GM23338 (cell line): ENCODE results near the gene PF4V1. TPM values are rescaled to one million over a fixed set of nuclear protein-coding genes. Genes with fewer than 3 reads are reported as not detected.

Experiments used
- ATAC-seq: fragments of 200-7000 bp; cut with Tn5 transposase; 3 replicates; pipeline ENCODE4 v1.9.1; 2020
- DNase-seq: peaks from one replicate; pipeline ENCODE4 v3.0.0-alpha.2; 2015; ENCODE audit warnings: low spot score
- H2AFZ ChIP-seq: fragments of 200-600 bp; sonication (generic); 2 replicates; pipeline ENCODE4 v1.8.0; 2016; ENCODE audit warnings: antibody characterized with exemption, mild to moderate bottlenecking, moderate library complexity
- H3F3A ChIP-seq: fragments of 200-600 bp; sonication (generic); replicated peaks from 2 replicates; pipeline ENCODE4 v1.8.0; 2017; ENCODE audit warnings: antibody characterized with exemption, mixed run types, low read depth
- H3K27ac ChIP-seq: fragments of 200-600 bp; sonication (generic); 2 replicates; pipeline ENCODE4 v1.6.1; 2016; ENCODE audit warnings: low read depth
- H3K27me3 ChIP-seq: fragments of 200-600 bp; sonication (generic); 2 replicates; pipeline ENCODE4 v1.8.0; 2016; ENCODE audit warnings: mild to moderate bottlenecking, mixed run types, moderate library complexity; ENCODE audit not compliant: insufficient read depth
- H3K36me3 ChIP-seq: fragments of 200-600 bp; sonication (generic); 2 replicates; pipeline ENCODE4 v1.8.0; 2016; ENCODE audit warnings: mild to moderate bottlenecking; ENCODE audit not compliant: insufficient read depth
- H3K4me1 ChIP-seq: fragments of 200-600 bp; sonication (generic); 2 replicates; pipeline ENCODE4 v1.8.0; 2016; ENCODE audit warnings: mild to moderate bottlenecking, moderate library complexity; ENCODE audit not compliant: insufficient read depth
- H3K4me2 ChIP-seq: fragments of 200-600 bp; sonication (generic); 2 replicates; pipeline ENCODE4 v1.7.1; 2017; ENCODE audit warnings: mixed run types
- H3K4me3 ChIP-seq: fragments of 200-600 bp; sonication (generic); 2 replicates; pipeline ENCODE4 v1.6.1; 2016; ENCODE audit warnings: mixed run types
- H3K79me2 ChIP-seq: fragments of 200-600 bp; sonication (generic); replicated peaks from 2 replicates; pipeline ENCODE4 v1.8.0; 2017; ENCODE audit warnings: mild to moderate bottlenecking; ENCODE audit not compliant: insufficient read depth
- H3K9me2 ChIP-seq: fragments of 200-600 bp; sonication (generic); 2 replicates; pipeline ENCODE4 v1.8.0; 2017; ENCODE audit not compliant: insufficient read depth
- H4K20me1 ChIP-seq: fragments of 200-600 bp; sonication (generic); replicated peaks from 2 replicates; pipeline ENCODE4 v1.8.0; 2017; ENCODE audit warnings: mild to moderate bottlenecking; ENCODE audit not compliant: insufficient read depth
- H3K27ac Mint-ChIP-seq: 2 replicates; pipeline ENCODE4 v1.8.0; 2020; ENCODE audit warnings: inconsistent platforms, mild to moderate bottlenecking, moderate library complexity, mixed read lengths
- H3K27me3 Mint-ChIP-seq: 3 replicates; pipeline ENCODE4 v1.8.0; 2022; ENCODE audit warnings: low read depth, mild to moderate bottlenecking, moderate library complexity, mixed read lengths, inconsistent platforms; ENCODE audit not compliant: insufficient read depth, poor library complexity
- H3K36me3 Mint-ChIP-seq: 3 replicates; pipeline ENCODE4 v1.8.0; 2021; ENCODE audit warnings: low read depth, mild to moderate bottlenecking, inconsistent platforms, moderate library complexity, mixed read lengths
- H3K4me1 Mint-ChIP-seq: 3 replicates; pipeline ENCODE4 v1.8.0; 2020; ENCODE audit warnings: mild to moderate bottlenecking, inconsistent platforms, mixed read lengths
- H3K4me3 Mint-ChIP-seq: 3 replicates; pipeline ENCODE4 v1.8.0; 2021; ENCODE audit warnings: moderate library complexity, mild to moderate bottlenecking, inconsistent platforms, mixed read lengths
- H3K9me3 Mint-ChIP-seq: 3 replicates; pipeline ENCODE4 v1.8.0; 2020; ENCODE audit warnings: moderate library complexity, mild to moderate bottlenecking, inconsistent platforms, mixed read lengths
- CREB1 ChIP-seq: fragments of 250-450 bp; sonication (Bioruptor Pico); IDR thresholded peaks from 2 replicates; pipeline ENCODE4 v1.5.0; 2020; ENCODE audit warnings: low read depth, mild to moderate bottlenecking, moderate library complexity
- ETS1 ChIP-seq: IDR thresholded peaks from 2 replicates; pipeline ENCODE4 v1.6.1; 2016; ENCODE audit warnings: antibody characterized with exemption
- EZH2 ChIP-seq: fragments of 200-600 bp; sonication (generic); IDR thresholded peaks from one replicate; pipeline ENCODE4 v1.8.0; 2017; ENCODE audit warnings: antibody characterized with exemption, mild to moderate bottlenecking, low read depth; ENCODE audit not compliant: unreplicated experiment
- EZH2phosphoT487 ChIP-seq: fragments of 200-600 bp; sonication (generic); IDR thresholded peaks from one replicate; pipeline ENCODE4 v1.8.1; 2018; ENCODE audit warnings: antibody characterized with exemption; ENCODE audit not compliant: unreplicated experiment
- JUNB ChIP-seq: IDR thresholded peaks from one replicate; pipeline ENCODE4 v1.6.1; 2016; ENCODE audit warnings: antibody characterized with exemption; ENCODE audit not compliant: unreplicated experiment
- NANOG ChIP-seq: IDR thresholded peaks from 2 replicates; pipeline ENCODE4 v1.6.1; 2016; ENCODE audit warnings: antibody characterized with exemption, borderline replicate concordance
- POLR2AphosphoS5 ChIP-seq: IDR thresholded peaks from 2 replicates; pipeline ENCODE4 v1.6.1; 2016; ENCODE audit warnings: antibody characterized with exemption, low read depth
- REST ChIP-seq: IDR thresholded peaks from one replicate; pipeline ENCODE4 v1.6.1; 2018; ENCODE audit warnings: antibody characterized with exemption; ENCODE audit not compliant: unreplicated experiment
- STAT1 ChIP-seq: IDR thresholded peaks from one replicate; pipeline ENCODE4 v1.6.1; 2016; ENCODE audit warnings: antibody characterized with exemption; ENCODE audit not compliant: unreplicated experiment
- ZNF331 ChIP-seq: fragments of 250-450 bp; sonication (Bioruptor Pico); IDR thresholded peaks from 2 replicates; pipeline ENCODE4 v1.5.0; 2020; ENCODE audit warnings: low read depth, mild to moderate bottlenecking, moderate library complexity
- polyA plus RNA-seq: library from polyadenylated mRNA; unstranded; fragments of >200 nt; fragmentation: Nextera tagmentation; extraction: Ambion mirVana; gene quantifications from 2 replicates; pipeline ENCODE4 v1.2.1, GENCODE V29; 2016
- total RNA-seq: library from RNA; depleted of rRNA; stranded (reverse); fragments of >200 nt; shearing (Covaris generic); gene quantifications from 2 replicates; pipeline ENCODE4 v1.2.3, GENCODE V29; 2014
- TF ChIP-seq, protein P1 (sequence below): fragments of 250-450 bp; sonication (Bioruptor Pico); IDR thresholded peaks from 2 replicates; pipeline ENCODE4 v1.5.0; 2020; ENCODE audit warnings: mild to moderate bottlenecking, moderate library complexity

The PF4V1 gene
- total and polyA plus RNA-seq, 2 experiments from 2014 or later = 0.66 TPM; not detected in 1

DNA sequence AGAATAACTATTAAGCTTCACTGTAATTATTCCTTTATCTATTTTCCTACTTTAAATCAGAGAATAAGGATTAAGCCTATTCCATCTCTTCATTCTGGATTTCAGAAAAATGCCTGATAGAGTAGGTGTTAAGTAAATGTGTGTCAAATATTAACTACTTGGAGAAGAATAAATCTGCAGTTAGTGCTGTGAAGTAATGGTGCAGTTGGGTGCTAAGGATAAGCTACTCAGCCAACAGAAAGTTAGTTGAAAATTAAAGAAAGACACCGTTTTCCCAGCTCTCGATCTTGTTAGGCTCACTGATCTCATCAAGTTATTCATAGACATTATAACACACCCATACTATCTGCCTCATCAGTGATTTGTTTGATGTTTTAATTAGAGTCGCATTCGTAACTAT is 7.1 kb downstream of the PF4V1 start:
- Mint-ChIP-seq H3K4me1 (peaks cover 3% of the 10 kb centered on the region; the same call in 2 of the 3 replicates), H3K27ac (no peak overlapping the region), H3K4me3 (no peak overlapping the region), H3K27me3 (peaks cover 2% of the 10 kb centered on the region), H3K36me3 (no peaks in the 10 kb centered on the region), H3K9me3 (no peaks in the 10 kb centered on the region)
- TF ChIP-seq ZNF331 (CRISPR knock-in tag) (no peak), POLR2AphosphoS5 (no peak), REST (no peak), EZH2 (no peak), CREB1 (CRISPR knock-in tag) (no peak), NANOG (no peak), STAT1 (no peak), EZH2phosphoT487 (no peak), ETS1 (no peak)
- Histone ChIP-seq H3K4me1 (no peaks in the 10 kb centered on the region), H3K79me2 (no peaks in the 10 kb centered on the region), H3K9me2 (no peaks in the 10 kb centered on the region), H3K4me3 (no peak overlapping the region), H3K4me2 (no peak overlapping the region), H3K36me3 (no peaks in the 10 kb centered on the region), H3K27me3 (no peaks in the 10 kb centered on the region), H3K27ac (no peak overlapping the region), H2AFZ (no peak overlapping the region), H4K20me1 (no peaks in the 10 kb centered on the region), H3F3A (no peaks in the 10 kb centered on the region)
- ATAC-seq (no peak), DNase-seq (no peak)

DNA sequence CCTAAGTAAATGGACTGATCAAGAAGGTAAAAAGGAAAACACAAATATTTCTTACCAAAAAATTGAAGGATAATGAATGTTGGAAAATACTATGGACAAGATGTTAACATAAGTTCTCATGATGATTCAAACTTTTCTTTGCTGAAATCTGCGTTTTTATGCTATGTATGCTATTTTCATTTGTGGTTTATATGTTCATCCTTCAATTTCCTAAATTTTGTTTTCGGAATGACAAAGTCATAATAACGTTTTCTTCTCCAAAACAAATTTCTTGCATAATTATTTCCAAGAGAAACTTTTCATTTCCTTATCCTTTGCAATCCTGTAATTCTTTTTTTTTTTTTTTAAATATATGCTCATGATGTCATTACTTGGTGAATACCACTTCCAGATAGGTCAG is 7.8 kb downstream of the PF4V1 start:
- Histone ChIP-seq H3F3A (no peaks in the 10 kb centered on the region), H3K27me3 (no peaks in the 10 kb centered on the region), H4K20me1 (no peaks in the 10 kb centered on the region), H3K4me3 (no peak overlapping the region), H3K4me2 (no peak overlapping the region), H2AFZ (no peak overlapping the region), H3K4me1 (no peaks in the 10 kb centered on the region), H3K9me2 (no peaks in the 10 kb centered on the region), H3K36me3 (no peaks in the 10 kb centered on the region), H3K27ac (no peak overlapping the region), H3K79me2 (no peaks in the 10 kb centered on the region)
- Mint-ChIP-seq H3K4me3 (no peak overlapping the region), H3K4me1 (peaks cover 3% of the 10 kb centered on the region; the same call in 2 of the 3 replicates), H3K27me3 (peaks cover 2% of the 10 kb centered on the region), H3K27ac (no peak overlapping the region), H3K36me3 (no peaks in the 10 kb centered on the region), H3K9me3 (no peaks in the 10 kb centered on the region)
- ATAC-seq = no peak
- no peak for DNase-seq
- TF ChIP-seq ZNF331 (CRISPR knock-in tag) (no peak), JUNB (no peak), EZH2phosphoT487 (no peak), POLR2AphosphoS5 (no peak), STAT1 (no peak)
- TF ChIP-seq, protein P1, sequence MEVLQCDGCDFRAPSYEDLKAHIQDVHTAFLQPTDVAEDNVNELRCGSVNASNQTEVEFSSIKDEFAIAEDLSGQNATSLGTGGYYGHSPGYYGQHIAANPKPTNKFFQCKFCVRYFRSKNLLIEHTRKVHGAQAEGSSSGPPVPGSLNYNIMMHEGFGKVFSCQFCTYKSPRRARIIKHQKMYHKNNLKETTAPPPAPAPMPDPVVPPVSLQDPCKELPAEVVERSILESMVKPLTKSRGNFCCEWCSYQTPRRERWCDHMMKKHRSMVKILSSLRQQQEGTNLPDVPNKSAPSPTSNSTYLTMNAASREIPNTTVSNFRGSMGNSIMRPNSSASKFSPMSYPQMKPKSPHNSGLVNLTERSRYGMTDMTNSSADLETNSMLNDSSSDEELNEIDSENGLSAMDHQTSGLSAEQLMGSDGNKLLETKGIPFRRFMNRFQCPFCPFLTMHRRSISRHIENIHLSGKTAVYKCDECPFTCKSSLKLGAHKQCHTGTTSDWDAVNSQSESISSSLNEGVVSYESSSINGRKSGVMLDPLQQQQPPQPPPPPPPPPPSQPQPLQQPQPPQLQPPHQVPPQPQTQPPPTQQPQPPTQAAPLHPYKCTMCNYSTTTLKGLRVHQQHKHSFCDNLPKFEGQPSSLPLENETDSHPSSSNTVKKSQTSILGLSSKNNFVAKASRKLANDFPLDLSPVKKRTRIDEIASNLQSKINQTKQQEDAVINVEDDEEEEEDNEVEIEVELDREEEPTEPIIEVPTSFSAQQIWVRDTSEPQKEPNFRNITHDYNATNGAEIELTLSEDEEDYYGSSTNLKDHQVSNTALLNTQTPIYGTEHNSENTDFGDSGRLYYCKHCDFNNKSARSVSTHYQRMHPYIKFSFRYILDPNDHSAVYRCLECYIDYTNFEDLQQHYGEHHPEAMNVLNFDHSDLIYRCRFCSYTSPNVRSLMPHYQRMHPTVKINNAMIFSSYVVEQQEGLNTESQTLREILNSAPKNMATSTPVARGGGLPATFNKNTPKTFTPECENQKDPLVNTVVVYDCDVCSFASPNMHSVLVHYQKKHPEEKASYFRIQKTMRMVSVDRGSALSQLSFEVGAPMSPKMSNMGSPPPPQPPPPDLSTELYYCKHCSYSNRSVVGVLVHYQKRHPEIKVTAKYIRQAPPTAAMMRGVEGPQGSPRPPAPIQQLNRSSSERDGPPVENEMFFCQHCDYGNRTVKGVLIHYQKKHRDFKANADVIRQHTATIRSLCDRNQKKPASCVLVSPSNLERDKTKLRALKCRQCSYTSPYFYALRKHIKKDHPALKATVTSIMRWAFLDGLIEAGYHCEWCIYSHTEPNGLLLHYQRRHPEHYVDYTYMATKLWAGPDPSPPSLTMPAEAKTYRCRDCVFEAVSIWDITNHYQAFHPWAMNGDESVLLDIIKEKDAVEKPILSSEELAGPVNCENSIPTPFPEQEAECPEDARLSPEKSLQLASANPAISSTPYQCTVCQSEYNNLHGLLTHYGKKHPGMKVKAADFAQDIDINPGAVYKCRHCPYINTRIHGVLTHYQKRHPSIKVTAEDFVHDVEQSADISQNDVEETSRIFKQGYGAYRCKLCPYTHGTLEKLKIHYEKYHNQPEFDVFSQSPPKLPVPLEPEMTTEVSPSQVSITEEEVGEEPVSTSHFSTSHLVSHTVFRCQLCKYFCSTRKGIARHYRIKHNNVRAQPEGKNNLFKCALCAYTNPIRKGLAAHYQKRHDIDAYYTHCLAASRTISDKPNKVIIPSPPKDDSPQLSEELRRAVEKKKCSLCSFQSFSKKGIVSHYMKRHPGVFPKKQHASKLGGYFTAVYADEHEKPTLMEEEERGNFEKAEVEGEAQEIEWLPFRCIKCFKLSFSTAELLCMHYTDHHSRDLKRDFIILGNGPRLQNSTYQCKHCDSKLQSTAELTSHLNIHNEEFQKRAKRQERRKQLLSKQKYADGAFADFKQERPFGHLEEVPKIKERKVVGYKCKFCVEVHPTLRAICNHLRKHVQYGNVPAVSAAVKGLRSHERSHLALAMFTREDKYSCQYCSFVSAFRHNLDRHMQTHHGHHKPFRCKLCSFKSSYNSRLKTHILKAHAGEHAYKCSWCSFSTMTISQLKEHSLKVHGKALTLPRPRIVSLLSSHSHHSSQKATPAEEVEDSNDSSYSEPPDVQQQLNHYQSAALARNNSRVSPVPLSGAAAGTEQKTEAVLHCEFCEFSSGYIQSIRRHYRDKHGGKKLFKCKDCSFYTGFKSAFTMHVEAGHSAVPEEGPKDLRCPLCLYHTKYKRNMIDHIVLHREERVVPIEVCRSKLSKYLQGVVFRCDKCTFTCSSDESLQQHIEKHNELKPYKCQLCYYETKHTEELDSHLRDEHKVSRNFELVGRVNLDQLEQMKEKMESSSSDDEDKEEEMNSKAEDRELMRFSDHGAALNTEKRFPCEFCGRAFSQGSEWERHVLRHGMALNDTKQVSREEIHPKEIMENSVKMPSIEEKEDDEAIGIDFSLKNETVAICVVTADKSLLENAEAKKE (CRISPR knock-in tag) = no peak
